NCI-H82 treated with DMSO at 0.1 percent for 48 hours (cell line): Measurements from ENCODE around the gene PPP2R5D.
"Not testable (repeated sequence)": the region's sequence is repeated elsewhere in the genome, so short reads cannot be mapped to it uniquely, and the experiment has no call there.

Experiments used
- DNase-seq: peaks from one replicate; lab custom pipeline; 2025; ENCODE audit not compliant: unreplicated experiment; lab: John Stamatoyannopoulos, UW

The PPP2R5D gene

GRCh38 chr6:42988486-42989020 lies 4.2 kb downstream of the PPP2R5D start:
- no peak for DNase-seq

DNA sequence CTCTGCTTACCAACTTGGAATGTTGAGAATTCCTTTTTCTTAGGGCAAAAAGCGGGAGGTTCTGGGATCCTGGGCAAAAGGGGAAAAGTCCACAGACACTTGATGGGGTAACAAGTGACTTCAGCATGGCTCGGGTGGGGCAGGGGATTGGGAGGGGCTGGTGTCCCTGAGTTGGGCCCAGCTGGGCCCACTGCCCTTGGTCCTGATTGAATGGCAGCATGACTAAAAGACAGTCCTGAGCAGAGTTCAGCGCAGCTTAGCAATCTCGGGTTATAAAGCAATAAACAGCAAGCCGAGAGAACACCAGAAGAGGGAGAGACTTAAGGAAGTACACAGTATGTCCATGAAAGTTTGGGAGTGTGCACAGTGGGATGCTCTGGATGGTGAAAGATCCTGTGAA lies 5.6 kb downstream of the PPP2R5D start:
- no peak for DNase-seq

DNA sequence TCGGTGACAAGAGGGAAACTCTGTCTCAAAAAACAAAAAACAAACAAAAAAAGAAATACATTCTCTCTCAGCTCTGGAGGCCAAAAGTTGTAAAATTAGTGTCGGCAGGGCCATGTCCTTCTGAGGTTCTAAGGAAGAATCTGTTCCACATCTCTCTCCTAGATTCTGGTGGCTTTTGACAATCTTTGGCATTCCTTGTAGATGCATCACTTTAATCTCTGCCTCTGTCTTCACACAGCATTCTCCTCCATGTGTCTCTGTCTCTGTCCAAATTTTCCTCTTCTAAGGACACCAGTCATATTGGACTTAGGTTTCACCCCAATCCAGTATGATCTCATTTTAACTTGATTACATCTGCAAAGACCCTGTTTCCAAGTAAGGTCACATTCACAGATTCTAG lies 9.1 kb downstream of the PPP2R5D start:
- no peak for DNase-seq

- DNase-seq: no peak
Observed at GRCh38 chr6:42996513-42996912, 12.1 kb downstream of the PPP2R5D start.

- not testable (repeated sequence) for DNase-seq
Observed at GRCh38 chr6:42998205-42998604, 13.8 kb downstream of the PPP2R5D start.

- DNase-seq: no peak
Observed at GRCh38 chr6:43001843-43002242, 17.5 kb downstream of the PPP2R5D start.

DNA sequence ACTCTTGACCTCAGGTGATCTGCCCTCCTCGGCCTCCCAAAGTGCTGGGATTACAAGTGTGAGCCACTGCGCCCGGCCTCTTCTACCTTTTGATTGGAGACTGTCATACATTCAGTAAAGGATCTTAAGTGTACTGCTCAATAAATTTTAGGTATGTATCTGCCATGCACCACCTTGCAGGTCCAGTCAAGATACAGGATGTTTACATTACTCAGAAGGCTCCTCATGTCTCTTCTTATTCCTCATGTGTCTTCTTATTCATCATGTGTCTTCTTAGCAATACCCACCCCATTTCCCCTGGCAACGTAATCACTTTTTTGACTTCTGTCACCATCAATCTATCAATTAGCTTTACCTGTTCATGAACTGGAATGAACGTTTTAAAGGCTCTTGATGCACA lies 21.5 kb downstream of the PPP2R5D start:
- DNase-seq: no peak

DNA sequence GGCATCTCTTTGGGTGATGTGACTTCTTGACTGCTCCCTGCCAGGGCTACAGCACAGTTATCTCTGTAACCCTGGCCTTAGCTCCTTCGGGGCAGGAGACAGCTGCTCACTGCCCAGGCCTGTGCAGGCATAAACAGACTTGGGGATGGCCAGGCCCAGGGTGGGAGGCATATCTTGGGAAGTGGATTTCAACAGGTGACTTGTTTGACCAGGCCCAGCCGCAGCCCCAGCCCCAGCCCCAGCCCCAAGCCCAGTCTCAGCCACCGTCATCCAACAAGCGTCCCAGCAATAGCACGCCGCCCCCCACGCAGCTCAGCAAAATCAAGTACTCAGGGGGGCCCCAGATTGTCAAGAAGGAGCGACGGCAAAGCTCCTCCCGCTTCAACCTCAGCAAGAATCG lies 21.9 kb downstream of the PPP2R5D start:
- DNase-seq: no peak

- no peak for DNase-seq
Observed at GRCh38 chr6:43007126-43007525, 22.8 kb downstream of the PPP2R5D start.

DNA sequence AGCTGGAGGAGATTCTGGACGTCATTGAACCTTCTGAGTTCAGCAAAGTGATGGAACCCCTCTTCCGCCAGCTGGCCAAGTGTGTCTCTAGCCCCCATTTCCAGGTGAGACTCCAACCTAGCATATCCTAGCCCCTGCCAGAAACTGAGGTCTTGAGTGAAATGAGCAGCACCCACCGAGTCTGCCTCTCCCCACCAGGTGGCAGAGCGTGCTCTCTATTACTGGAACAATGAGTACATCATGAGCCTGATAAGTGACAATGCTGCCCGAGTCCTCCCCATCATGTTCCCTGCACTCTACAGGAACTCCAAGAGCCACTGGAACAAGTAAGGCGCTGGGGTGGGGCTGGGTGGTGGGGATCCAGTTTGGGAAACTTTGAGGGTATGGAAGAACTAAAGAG lies 24.8 kb downstream of the PPP2R5D start:
- peak; percentile 9 for DNase-seq

DNA sequence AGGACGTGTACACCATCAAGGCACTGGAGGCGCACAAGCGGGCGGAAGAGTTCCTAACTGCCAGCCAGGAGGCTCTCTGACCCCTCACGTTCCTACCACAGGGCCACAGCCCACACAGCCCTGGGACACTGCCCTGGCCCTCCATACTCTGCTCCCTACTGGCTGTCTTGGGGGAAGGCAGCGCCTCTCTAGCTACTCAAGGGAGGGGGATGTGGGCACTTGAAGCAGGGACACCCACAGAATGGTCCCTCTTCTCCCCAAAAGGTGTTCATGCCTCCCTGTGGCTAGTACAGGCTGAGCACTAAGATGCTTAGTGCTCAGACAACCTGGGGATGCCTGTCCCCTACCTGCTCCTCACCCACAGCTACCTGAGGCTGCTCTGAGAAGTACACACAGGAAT lies 26.8 kb downstream of the PPP2R5D start:
- DNase-seq: no peak

DNA sequence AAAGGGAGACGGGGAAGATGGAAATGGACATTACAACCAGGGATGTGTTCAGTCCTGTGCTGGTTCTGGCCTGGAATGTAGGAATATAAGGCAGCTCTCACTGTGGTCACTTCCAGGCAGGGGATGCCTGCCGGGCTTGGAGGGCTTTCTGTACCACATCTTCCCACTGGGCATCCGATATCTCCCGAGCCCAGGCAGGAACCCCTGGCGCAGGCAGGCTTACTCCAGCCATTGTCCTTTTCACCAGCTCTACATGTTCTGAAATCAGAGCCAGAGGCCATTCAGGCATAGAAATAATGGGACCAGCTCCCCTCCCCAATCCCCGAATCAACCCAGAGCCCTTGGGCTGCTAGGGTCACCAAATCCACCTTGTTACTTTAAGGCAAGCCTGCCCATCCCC lies 28.0 kb downstream of the PPP2R5D start:
- DNase-seq: no peak

GRCh38 chr6:43013097-43013842 lies 28.9 kb downstream of the PPP2R5D start:
- no peak for DNase-seq

DNA sequence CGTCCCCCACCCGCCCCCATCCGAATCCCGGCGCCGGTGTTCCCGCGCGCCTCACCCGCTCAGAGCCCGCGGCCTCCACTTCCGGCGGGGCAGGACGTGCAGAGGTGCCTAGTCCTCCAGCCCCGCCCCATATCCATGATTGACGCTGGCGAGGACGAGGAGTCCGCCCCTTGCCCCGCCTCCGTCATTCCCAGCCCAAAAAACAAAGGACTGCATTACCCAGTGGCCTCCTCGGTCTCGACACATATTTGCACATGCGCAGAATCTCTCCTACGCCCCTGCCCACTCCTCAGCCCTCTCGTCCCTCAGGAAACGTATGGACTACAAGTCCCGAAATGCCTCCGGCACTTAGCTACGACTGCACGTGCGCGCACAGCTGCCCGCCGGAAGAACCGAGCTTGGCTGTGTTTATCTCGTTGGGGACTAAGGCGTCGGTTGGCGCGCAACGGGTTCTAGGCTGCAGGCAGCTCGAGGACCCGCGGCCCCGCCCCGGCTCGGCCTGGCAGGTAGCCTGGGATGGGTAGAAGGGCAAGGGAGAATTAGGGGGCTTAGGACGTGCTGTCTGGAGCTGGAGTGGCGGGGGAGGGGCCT lies 29.6 kb downstream of the PPP2R5D start, which contains the start of the genes KLHDC3 and MEA1:
KLHDC3 (plus strand) TSS at position 407 of the 591 bp plus-strand sequence. CDS start 2,944 bp downstream, outside the sequence.
MEA1 (minus strand) TSS at position 104 of the 591 bp plus-strand sequence. CDS start 133 bp downstream, outside the sequence.
- peak; percentile 100 for DNase-seq

DNA sequence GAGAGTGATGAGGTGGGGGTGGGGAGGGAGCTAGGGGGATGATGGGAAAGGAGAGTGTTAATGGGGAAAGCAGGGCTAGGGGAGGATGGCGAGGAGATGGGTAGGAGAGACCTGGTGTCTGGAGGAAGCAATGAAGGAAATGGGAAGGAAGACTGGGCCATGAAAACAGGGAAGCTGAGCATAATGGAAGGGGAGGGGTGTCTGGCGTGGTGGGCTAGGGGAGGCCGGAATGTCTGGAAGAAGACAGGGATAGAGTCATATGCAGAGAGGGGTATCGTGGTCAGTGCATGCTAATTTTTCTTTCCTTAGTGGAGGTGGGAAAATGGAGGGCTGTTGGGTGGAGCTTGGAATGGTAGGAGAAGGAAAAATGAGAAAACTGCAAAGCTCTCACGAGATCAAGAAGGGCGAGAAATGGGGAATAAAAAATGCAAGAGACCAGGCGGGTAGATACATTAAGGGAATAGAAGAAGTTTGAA lies 30.1 kb downstream of the PPP2R5D start:
- DNase-seq: no peak

- no peak for DNase-seq
Observed at GRCh38 chr6:43016176-43016942, 32.0 kb downstream of the PPP2R5D start.

DNA sequence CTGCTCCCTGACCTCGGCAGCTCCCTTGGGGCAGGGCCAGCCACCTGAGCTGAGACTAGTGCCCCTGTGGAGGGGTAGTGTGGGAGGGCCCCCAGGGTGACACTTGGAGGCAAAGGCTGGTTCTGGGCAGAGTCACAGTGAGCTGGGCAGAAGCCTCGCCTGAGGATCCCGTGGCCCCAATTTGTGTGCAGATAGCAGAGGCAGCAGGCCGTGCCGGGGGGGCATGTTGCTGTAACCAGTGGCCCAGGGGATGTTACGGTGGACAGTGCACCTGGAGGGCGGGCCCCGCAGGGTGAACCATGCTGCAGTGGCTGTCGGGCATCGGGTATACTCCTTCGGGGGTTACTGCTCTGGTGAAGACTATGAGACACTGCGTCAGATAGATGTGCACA lies 32.6 kb downstream of the PPP2R5D start:
- no peak for DNase-seq

- DNase-seq: no peak
Observed at GRCh38 chr6:43019152-43019551, 34.8 kb downstream of the PPP2R5D start.

GRCh38 chr6:43020052-43020705 lies 35.8 kb downstream of the PPP2R5D start:
- no peak for DNase-seq

GRCh38 chr6:43020847-43021246 lies 36.5 kb downstream of the PPP2R5D start:
- DNase-seq: peak; percentile 64
